ENCODE results near the gene CPSF3.

The CPSF3 gene

GRCh38 chr2:9419541-9419940 is 3.9 kb upstream of the CPSF3 start:
- DNase-seq (ENCODE audit: low read depth in 3 of 3): no peak

- DNase-seq (ENCODE audit: low read depth in 3 of 3): no peak
Measured at GRCh38 chr2:9420495-9420894, 3.0 kb upstream of the CPSF3 start.

DNA sequence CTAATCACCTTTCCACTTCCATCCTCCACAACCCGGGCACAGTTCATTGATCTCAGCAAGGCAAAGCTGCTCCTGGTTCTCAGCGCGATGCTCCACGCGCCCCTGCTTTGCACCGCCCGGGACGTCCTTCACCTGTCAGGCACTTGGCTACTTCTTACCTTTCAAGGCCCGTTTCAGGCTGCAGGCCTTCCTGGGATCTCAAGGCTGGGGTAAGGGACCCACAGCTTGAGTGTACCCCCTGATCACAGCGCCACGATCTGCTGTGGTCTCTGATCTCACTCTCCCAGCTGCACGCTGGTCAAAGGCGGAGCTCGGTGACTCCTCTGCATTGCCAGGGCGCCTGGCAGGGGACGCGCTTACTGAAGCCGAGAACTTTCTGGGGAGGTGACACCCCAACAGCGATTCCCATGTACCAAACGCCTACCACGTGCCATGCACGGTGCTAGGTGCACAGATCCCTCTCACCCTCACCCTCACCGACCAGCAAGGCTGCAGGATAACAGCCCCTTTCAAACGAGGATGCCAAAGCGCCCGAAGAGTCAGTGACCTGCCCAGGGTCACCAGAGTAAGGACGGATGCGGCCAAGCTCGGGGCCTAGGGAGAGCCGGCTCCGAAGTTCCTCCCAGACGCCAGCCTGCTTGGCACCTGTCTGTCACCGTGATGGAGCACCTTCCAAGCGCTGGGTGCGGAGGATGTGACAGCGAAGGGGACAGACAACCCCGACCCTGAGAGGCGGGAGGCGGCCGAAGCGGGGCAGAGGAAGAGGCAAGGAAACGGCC is 944 bp upstream of the CPSF3 start:
- peak; percentile 28 to 38 (median 32) for DNase-seq (ENCODE audit: low read depth in 3 of 3)

DNA sequence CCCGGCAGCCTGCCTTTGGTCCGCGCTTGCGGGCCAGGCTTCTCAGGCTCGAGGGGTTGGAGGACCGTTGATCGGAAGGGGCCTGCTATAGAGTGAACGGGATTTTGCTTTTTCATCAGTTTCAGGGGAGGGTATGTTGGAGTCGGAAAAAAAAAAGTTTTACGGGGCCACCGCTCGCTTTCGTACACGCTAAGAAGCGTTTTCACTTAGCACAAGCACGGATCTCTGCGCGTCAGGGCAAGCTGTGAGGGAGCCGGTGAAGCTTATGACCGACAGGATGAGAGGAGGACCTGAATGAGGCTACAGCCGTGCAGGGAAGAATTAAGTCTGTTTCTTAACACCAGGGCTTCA is 443 bp downstream of the CPSF3 start:
- DNase-seq (ENCODE audit: low read depth in 3 of 3): peak in 2 of 3 donors; percentile 9 to 17

DNA sequence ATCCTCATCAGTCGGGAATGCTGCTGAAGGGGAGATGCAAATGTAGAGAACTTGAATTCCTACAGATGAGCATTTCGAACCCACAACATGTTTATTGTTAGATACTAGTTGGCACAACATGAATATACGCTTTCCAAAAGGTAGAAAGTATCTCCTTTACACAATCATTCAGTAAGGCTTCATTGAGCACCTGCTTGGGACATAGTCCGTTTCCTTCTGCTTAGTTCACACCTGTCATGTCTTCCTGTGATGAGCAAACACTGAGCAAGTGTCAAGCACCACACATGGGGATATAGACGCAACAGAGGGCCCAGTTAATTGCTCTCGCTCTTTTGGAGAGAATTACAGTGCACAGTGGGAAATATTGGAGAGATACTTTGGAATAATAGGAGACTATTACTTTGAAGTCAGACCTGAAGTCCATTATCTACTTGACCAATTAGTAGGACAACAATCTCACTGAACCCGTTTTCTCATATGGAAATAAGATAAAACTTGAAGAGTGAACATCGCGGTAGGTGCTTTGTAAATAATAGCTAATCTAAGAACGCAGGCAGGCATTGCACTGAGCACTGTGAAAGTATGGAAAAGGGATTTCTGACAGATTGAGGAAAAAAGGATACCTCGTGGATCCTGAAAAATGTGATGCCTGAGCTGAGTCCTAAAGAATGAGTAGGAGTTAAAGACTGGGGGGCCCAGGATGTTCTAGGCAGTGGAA is 1.2 kb downstream of the CPSF3 start:
- no peak for DNase-seq (ENCODE audit: low read depth in 3 of 3)

GRCh38 chr2:9428965-9429577 is 5.6 kb downstream of the CPSF3 start:
- no peak for DNase-seq (ENCODE audit: low read depth in 3 of 3)

GRCh38 chr2:9430316-9431293 is 7.2 kb downstream of the CPSF3 start:
- no peak for DNase-seq (ENCODE audit: low read depth in 3 of 3)

- no peak for DNase-seq (ENCODE audit: low read depth in 3 of 3)
Measured at GRCh38 chr2:9434489-9434888, 11.0 kb downstream of the CPSF3 start.

GRCh38 chr2:9439536-9439935 is 16.1 kb downstream of the CPSF3 start:
- DNase-seq (ENCODE audit: low read depth in 3 of 3): no peak

DNA sequence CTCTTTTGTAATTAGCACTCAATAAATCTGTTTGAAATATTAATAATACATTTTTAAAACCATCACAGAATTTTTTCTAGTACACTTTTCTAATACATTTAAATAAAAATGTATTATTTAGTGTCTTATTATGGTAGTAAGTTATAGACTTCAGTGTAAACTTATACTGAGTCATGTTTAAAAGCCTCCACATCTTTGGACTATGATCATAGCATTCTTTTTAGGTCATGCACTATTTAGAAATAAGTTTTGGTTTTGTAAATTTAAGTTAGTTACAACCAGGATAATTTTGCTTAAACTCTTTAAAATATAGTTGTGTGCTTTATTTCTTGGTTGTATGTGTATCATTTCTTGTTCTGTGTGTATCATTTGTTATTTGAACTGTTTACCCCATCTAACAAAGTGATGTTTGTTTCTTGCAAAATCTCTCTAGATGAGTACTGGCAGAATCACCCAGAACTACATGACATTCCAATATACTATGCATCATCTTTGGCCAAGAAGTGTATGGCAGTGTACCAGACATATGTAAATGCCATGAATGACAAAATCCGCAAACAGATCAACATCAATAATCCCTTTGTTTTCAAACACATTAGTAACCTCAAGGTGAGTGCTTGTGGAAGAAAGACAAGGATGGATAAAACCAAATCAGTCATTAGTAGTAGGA is 16.7 kb downstream of the CPSF3 start:
- DNase-seq (ENCODE audit: low read depth in 3 of 3): no peak

DNA sequence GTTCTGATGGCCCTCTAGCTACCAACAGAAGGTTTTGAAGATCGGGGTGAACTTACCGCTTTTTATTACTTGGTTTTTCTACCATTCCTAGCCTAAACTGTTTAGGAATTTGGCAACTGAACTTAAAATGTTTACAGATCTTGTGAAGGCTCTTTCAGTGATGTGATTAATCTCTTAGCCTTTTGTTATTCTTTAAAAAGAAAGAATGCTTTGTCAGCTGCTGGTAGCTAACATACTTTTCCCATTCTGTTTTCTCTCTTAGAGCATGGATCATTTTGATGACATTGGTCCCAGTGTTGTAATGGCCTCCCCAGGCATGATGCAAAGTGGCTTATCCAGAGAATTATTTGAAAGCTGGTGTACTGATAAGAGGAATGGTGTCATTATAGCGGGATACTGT is 18.1 kb downstream of the CPSF3 start:
- no peak for DNase-seq (ENCODE audit: low read depth in 3 of 3)

DNA sequence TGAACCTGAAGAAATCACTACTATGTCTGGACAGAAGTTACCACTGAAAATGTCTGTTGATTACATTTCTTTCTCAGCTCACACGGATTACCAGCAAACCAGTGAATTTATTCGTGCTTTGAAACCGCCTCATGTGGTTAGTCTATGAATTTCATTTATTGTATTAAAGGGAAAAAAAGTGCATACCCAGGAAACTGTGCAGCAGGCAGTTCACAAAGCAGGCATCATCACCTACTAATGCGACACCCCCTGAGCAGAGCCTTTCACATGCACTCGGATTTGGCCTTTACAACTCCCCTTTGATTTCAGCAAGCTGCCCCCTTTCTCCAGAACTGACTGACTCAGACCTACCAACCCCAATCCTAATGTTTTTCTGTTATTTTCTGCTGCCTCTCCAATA is 20.1 kb downstream of the CPSF3 start:
- DNase-seq (ENCODE audit: low read depth in 3 of 3): no peak

GRCh38 chr2:9445089-9445488 is 21.6 kb downstream of the CPSF3 start:
- no peak for DNase-seq (ENCODE audit: low read depth in 3 of 3)

- DNase-seq (ENCODE audit: low read depth in 3 of 3): no peak
Measured at GRCh38 chr2:9451231-9451630, 27.8 kb downstream of the CPSF3 start.

DNA sequence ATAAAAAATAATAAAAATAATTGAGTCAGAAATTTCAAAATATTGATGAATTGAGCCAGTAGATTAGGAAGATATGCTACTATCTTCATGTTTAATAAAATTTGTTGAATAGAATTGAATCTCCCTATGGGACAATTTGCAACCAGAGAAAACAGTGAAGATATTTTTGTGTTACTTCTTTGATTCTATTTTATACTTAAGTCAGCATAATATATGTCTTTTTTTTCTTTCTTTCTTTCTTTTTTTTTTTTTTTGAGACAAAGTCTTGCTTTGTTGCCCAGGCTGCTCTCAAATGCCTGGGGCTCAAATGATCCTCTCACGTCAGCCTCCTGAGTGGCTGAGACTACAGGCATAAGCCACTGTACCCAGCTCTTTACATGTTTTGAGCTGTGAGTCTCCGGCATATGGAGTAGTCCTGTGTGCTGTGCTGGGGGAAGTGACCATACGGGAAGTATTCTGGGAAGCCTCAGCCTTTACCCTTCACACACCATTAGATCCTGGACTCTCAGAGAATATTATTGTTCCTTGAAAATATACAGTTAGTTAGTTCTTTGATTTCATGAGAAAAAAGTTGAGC is 37.1 kb downstream of the CPSF3 start:
- no peak for DNase-seq (ENCODE audit: low read depth in 3 of 3)

GRCh38 chr2:9461079-9461478 is 37.6 kb downstream of the CPSF3 start:
- no peak for DNase-seq (ENCODE audit: low read depth in 3 of 3)

GRCh38 chr2:9462313-9462712 is 38.9 kb downstream of the CPSF3 start:
- DNase-seq (ENCODE audit: low read depth in 3 of 3): no peak

DNA sequence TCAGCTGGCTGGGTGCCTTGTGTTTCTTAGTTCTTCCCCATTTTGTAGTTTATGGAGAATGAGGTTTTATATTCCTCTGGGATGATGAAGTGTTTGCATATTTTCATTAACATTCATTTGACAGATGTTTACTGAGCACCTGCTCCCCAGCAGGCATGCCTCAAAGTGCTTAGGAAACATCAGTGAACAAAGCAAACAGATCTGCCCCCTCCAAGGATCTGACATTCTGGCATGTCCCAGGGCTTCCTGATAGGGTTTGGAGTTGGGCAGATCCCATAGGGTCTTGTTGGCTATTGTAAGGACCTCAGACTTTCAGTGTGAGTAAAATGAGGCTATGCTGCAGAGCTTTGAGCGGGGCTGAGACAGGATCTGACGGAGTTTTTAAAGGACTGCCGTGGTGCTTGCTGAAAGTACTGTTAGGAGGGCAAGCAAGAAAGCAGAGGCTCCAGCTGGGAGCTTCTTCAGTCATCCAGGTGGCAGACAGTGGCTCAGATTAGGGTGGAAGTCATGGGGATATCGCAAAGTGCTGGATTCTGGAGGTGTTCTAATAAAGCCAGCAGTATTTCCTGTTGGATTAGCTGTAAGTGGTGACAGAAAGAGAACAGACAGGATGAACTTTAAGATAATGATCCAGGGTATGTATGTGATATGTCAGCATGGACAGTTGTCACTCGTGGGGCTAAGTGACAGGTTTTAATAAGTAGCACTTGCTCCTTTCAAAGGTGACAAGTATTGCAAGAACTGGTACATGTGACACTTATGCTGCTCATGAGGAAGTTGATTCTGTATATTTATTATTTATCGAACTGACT is 39.6 kb downstream of the CPSF3 start:
- no peak for DNase-seq (ENCODE audit: low read depth in 3 of 3)

DNA sequence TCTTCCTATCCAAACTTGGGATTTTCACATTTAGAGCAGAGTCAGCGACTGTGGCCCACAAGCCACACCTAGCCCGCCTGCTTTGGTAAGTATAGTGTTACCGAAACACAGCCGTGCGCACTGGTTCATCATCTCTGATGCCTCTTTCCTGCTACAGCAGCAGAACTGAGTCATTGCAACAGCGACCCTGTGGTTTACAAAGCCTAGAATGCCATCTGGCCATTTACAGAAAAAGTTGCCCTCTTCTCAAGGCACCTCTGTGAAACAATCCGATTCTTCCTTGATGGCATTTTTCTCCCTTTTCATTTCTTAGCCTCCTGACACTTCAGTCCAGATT is 40.2 kb downstream of the CPSF3 start:
- DNase-seq (ENCODE audit: low read depth in 3 of 3): no peak

GRCh38 chr2:9465170-9465569 is 41.7 kb downstream of the CPSF3 start:
- DNase-seq (ENCODE audit: low read depth in 3 of 3): no peak
